GM12873 (cell line): Measurements from ENCODE around the gene WDR20.

ENCODE experiments used
- CTCF ChIP-seq: IDR thresholded peaks from 2 replicates; pipeline ENCODE4 v1.5.1; 2012; ENCODE audit warnings: low read depth, mild to moderate bottlenecking, moderate library complexity, low read length, control low read depth; ENCODE audit not compliant: insufficient read depth; ENCODE audit errors: missing control alignments

The WDR20 gene

GRCh38 chr14:102164965-102165364, 25.3 kb downstream of the WDR20 start:
- no peak for TF ChIP-seq CTCF

DNA sequence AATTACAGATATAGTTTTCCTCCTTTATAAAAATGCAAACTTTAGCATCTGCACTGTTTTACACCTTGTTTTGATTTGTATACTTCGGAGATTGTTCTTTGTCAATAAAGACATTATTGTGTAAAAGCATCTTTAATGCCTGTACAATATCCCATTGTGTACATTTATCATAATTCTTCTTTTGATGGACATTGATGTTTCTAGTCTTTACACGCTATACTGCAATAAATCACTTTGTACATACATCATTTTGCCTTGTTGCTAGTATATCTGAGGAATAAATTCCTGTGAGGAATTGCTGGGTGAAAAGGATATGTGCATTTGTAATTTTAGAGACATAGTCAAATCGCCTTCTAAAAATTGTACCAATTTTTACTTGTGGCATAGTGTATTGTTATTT, 30.4 kb downstream of the WDR20 start:
- no peak for TF ChIP-seq CTCF

DNA sequence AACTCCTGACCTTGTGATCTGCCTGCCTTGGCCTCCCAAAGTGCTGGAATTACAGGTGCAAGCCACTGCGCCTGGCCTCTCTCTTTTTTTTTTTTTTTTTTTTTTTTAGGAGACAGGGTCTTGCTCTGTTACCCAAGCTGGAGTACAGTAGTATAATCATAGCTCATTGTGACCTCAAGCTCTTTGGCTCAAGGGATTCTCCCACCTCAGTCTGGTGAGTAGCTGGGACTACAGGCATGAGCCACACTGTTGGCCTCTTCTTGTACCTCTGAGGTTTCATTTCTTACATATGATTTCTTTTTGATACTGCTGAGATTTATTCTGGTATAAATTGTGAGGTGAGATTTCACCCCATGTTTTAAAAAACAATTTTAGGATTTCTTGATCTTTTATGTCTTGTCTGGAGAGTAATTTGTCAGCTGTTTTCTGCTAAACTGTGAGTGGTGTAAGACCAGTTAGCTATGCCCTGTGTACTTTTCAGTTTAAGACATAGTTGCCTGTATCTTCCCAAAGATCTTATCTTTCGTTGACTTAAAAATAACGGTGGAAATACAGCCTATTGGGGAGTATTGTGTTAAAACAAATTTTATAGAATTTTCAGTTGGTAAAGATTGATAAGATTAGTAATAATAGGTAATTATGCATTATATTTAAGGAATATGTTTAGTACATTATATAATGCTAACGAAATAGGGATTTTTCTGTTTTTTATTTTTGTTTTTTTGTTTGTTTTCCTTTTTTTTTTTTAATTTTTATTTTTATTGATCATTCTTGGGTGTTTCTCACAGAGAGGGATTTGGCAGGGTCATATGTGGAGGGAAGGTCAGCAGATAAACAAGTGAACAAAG, 31.7 kb downstream of the WDR20 start:
- no peak for TF ChIP-seq CTCF

DNA sequence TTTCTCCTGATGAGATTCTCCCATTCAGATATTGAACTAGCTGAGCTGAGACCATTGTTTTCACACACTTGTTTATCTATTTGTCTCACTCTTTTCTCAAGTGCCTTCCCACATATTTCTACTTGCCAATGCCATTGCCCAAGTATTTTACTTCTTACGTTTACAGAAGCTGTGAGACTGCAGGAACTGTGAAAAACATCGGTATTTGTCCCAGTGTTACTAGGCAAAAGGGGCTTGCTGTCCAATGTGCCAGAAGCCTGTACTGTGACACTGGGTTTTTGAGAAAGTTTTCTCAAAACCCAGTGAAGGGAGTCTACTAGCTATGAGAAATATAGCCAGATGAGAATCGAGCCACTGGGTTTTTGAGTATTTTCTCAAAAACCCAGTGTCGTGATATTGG, 37.5 kb downstream of the WDR20 start:
- TF ChIP-seq CTCF: no peak

DNA sequence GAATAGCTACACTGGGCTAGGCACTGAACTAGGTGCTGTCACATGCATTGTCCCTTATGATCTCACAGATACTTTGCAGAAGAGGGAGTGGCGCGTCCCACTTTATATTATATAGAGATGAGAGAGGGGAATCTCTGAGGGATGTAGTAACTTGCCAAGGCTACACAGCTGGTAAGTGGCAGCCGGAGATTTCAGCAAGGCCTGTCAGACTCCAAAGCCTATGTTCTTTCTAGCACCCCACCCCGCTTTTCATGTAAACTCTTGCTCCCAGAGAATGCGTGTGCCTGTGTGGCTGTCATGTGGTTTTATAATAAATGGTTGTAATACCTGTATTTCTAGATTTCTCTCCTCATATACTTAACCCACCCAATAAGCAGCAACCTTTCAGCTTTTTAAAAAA, 39.1 kb downstream of the WDR20 start:
- TF ChIP-seq CTCF: no peak

- no peak for TF ChIP-seq CTCF
Measured at GRCh38 chr14:102180248-102180998, 40.7 kb downstream of the WDR20 start.

GRCh38 chr14:102181187-102181586, 41.5 kb downstream of the WDR20 start:
- TF ChIP-seq CTCF: no peak
